ENCODE measurements around the gene TBPL2. TPM values are rescaled to one million over a fixed set of nuclear protein-coding genes. Genes with fewer than 3 reads are reported as not detected.
"Not testable (repeated sequence)": the region's sequence is repeated elsewhere in the genome, so short reads cannot be mapped to it uniquely, and the experiment has no call there.

The TBPL2 gene
- total RNA-seq, 1 donor from 2014 or later: not detected

DNA sequence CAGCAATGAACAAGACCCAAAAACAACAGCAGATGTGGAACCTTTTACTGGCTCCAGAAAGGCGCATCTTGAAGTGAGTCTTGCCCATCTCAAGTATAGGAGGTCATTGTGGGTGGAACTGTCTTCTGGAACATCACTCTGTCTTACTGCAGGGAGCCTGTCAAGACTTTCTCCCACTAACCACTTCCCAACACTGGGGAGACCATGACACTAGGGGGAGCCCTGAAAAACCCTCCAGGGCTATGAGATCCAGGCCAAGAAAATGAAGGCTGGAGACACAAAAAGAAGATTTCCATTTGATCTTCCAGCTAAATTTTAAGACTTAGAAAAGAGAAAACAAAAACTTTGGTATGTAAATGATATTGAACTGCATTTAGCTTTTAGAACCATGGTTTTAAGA, 15.3 kb downstream of the TBPL2 start:
- H3K27ac Mint-ChIP-seq (ENCODE audit: unreplicated experiment): no peak overlapping the region
- TF ChIP-seq, protein P1, sequence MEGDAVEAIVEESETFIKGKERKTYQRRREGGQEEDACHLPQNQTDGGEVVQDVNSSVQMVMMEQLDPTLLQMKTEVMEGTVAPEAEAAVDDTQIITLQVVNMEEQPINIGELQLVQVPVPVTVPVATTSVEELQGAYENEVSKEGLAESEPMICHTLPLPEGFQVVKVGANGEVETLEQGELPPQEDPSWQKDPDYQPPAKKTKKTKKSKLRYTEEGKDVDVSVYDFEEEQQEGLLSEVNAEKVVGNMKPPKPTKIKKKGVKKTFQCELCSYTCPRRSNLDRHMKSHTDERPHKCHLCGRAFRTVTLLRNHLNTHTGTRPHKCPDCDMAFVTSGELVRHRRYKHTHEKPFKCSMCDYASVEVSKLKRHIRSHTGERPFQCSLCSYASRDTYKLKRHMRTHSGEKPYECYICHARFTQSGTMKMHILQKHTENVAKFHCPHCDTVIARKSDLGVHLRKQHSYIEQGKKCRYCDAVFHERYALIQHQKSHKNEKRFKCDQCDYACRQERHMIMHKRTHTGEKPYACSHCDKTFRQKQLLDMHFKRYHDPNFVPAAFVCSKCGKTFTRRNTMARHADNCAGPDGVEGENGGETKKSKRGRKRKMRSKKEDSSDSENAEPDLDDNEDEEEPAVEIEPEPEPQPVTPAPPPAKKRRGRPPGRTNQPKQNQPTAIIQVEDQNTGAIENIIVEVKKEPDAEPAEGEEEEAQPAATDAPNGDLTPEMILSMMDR (conservative IDR thresholded peaks at IDR 0.05): no peak
- H3K4me3 Mint-ChIP-seq: no peak overlapping the region
- H3K36me3 Mint-ChIP-seq (ENCODE audit: low read depth): no peaks in the 10 kb centered on the region
- no peak for DNase-seq (ENCODE audit: low read depth, low spot score)
- no peaks in the 10 kb centered on the region for H3K9me3 Mint-ChIP-seq
- H3K4me1 Mint-ChIP-seq: no peaks in the 10 kb centered on the region
- H3K27me3 Mint-ChIP-seq (ENCODE audit: low read depth): peaks cover 36% of the 10 kb centered on the region

GRCh38 chr14:55423969-55424368, 16.4 kb downstream of the TBPL2 start:
- Mint-ChIP-seq H3K27ac (ENCODE audit: unreplicated experiment) (no peak overlapping the region), H3K36me3 (ENCODE audit: low read depth) (no peaks in the 10 kb centered on the region)
- DNase-seq (ENCODE audit: low read depth, low spot score): no peak

DNA sequence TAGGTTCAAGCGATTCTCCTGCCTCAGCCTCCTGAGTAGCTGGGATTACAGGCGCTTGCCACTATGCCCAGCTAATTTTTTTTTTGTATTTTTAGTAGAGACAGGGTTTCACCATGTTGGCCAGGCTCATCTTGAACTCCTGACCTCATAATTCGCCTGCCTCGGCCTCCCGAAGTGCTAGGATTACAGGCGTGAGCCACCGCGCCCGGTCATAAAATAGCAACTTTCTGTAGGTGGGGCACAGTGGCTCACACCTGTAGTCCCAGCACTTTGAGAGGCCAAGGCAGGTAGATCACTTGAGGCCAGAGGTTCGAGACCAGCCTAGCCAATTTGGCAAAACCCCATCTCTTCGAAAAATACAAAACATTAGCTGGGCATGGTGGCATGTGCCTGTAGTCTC, 18.1 kb downstream of the TBPL2 start:
- H3K36me3 Mint-ChIP-seq (ENCODE audit: low read depth); H3K4me3 Mint-ChIP-seq; DNase-seq (ENCODE audit: low read depth, low spot score); H3K4me1 Mint-ChIP-seq; H3K9me3 Mint-ChIP-seq; H3K27ac Mint-ChIP-seq (ENCODE audit: unreplicated experiment): not testable (repeated sequence)
- peaks cover 37% of the 10 kb centered on the region for H3K27me3 Mint-ChIP-seq (ENCODE audit: low read depth)

More at GRCh38 chr14:55423969-55424368, 16.4 kb downstream of the TBPL2 start:
- H3K4me1 Mint-ChIP-seq: no peaks in the 10 kb centered on the region
- H3K27me3 Mint-ChIP-seq (ENCODE audit: low read depth): peaks cover 32% of the 10 kb centered on the region
- no peak overlapping the region for H3K4me3 Mint-ChIP-seq
- no peaks in the 10 kb centered on the region for H3K9me3 Mint-ChIP-seq
- TF ChIP-seq, protein P1 (conservative IDR thresholded peaks at IDR 0.05): no peak

- H3K27me3 Mint-ChIP-seq (ENCODE audit: low read depth): peaks cover 37% of the 10 kb centered on the region
- no peaks in the 10 kb centered on the region for H3K9me3 Mint-ChIP-seq
- no peak overlapping the region for H3K4me3 Mint-ChIP-seq
- no peak for DNase-seq (ENCODE audit: low read depth, low spot score)
- H3K27ac Mint-ChIP-seq (ENCODE audit: unreplicated experiment): no peak overlapping the region
- peaks cover 5% of the 10 kb centered on the region for H3K4me1 Mint-ChIP-seq
- no peaks in the 10 kb centered on the region for H3K36me3 Mint-ChIP-seq (ENCODE audit: low read depth)
- TF ChIP-seq, protein P1 (conservative IDR thresholded peaks at IDR 0.05): no peak
Measured at GRCh38 chr14:55419663-55420062, 20.8 kb downstream of the TBPL2 start.

- Mint-ChIP-seq H3K27me3 (ENCODE audit: low read depth) (peaks cover 40% of the 10 kb centered on the region), H3K4me1 (peaks cover 5% of the 10 kb centered on the region), H3K36me3 (ENCODE audit: low read depth) (no peaks in the 10 kb centered on the region), H3K4me3 (no peak overlapping the region), H3K9me3 (no peaks in the 10 kb centered on the region), H3K27ac (ENCODE audit: unreplicated experiment) (no peak overlapping the region)
- TF ChIP-seq, protein P1 (conservative IDR thresholded peaks at IDR 0.05): no peak
- DNase-seq (ENCODE audit: low read depth, low spot score): no peak
Measured at GRCh38 chr14:55418411-55418810, 22.0 kb downstream of the TBPL2 start.

GRCh38 chr14:55417955-55418354, 22.5 kb downstream of the TBPL2 start:
- DNase-seq (ENCODE audit: low read depth, low spot score): no peak
- no peak overlapping the region for H3K27ac Mint-ChIP-seq (ENCODE audit: unreplicated experiment)
- peaks cover 5% of the 10 kb centered on the region for H3K4me1 Mint-ChIP-seq
- H3K9me3 Mint-ChIP-seq: no peaks in the 10 kb centered on the region
- no peak overlapping the region for H3K4me3 Mint-ChIP-seq
- TF ChIP-seq, protein P1 (conservative IDR thresholded peaks at IDR 0.05): no peak
- no peaks in the 10 kb centered on the region for H3K36me3 Mint-ChIP-seq (ENCODE audit: low read depth)
- H3K27me3 Mint-ChIP-seq (ENCODE audit: low read depth): peaks cover 43% of the 10 kb centered on the region
